HG02973 (cell line): Measurements from ENCODE around the gene TOX2.

Source experiments
- ATAC-seq: cut with Tn5 transposase; IDR thresholded peaks from one replicate; pipeline ENCODE4 v1.9.1; 2021; ENCODE audit warnings: moderate library complexity; ENCODE audit not compliant: unreplicated experiment

The TOX2 gene

DNA sequence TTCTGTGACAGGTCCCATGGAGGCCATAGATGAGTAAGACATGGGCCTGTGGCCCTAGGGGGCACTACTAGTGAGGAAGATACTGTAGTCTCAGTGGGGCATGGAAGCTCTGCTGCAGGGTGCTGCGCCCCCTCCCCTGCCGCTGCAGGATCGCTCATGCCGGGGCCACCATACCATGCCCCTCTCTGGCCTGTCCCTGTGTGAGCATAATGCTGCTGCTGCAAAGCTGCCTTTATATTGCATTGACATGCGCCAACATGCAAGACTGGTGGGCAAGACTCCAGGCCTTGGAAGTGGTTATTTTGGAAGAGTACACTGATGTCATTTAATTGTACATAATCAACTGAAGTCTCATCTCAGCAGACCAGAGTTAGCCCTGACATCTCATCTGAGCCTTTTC is 60.0 kb downstream of the TOX2 start:
- ATAC-seq: no peak

DNA sequence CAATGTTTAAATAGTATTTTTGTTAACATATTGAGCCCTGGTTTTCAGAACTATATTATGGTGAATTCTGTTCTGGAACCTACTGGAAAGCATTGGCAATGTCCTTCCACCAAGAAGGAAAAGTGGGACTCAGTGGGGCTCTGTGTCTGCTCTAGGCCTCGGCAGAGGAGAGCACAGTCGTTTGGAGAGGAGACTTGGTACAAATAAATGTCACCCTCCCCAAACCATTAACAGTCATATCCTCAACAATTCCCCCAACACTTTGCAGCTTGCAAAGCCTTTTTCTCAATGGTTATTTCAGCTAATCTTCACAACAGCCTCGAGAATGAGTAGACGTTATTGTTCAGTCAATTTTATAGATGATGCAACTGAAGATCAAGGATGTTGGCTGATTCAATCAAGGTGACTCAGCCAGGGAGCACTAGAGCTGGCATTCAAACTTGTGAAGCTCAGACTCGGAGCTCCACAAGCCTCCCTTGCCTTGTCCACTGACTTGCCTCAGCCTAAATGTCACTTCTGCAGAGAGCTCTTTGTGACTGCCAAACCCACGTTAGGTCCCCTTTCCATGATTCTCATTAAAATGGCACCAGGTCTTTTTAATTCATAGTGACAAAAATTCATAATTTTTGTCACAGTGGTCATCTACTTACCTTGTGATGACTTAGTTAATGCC is 60.6 kb downstream of the TOX2 start:
- ATAC-seq: no peak

DNA sequence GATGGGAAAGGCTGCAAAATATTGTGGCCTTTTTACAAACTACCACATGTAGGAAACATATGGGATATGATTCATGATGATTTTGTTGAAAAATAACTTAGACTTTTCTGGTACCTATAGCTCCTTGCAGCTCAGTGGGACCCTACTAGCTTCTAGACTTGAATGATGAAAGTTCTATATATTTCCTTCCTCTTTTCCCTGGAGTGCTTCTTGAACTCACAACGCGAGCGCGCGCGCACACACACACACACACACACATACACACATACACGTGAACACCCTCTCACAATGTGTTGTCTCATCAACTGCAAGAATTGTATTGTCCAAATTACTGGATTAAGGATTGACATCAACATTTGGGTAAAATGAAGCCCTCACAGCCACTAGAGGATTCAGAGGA is 61.9 kb downstream of the TOX2 start:
- no peak for ATAC-seq

DNA sequence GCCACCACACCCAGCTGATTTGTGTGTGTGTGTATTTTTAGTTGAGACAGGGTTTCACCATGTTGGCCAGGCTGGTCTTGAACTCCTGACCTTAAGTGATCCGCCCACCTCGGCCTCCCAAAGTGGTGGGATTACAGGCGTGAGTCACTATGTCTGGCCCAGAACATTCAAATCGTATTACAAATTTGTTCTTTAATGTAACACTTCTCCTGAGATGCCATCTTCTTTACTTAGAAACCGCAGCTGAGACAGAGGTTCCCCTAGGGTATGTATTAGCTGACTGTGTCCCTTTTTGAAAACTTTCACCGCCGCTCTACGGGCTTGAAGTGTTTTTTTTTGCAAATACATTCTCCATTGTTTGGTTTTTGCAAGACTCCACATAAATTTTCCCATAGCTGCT is 62.6 kb downstream of the TOX2 start:
- no peak for ATAC-seq

DNA sequence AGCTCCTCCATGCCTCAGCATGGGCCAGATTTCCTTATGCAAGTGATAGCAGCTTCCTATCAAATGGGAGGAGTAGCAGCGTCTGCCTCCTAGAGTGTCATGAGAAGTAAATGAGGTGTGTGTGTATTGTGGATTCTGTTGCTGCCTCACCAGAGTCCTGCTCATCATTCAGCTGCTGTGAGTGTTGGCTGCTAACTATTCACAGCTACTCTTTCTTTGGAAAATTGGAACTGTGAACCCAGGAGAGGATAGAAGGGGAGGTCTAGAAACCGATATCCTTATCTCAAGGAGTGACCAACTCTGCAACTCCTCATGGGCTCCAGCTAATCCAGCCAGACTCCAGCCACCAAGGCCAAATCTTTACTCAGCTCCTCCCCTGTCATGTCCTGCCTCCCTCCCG is 63.3 kb downstream of the TOX2 start:
- ATAC-seq: no peak

DNA sequence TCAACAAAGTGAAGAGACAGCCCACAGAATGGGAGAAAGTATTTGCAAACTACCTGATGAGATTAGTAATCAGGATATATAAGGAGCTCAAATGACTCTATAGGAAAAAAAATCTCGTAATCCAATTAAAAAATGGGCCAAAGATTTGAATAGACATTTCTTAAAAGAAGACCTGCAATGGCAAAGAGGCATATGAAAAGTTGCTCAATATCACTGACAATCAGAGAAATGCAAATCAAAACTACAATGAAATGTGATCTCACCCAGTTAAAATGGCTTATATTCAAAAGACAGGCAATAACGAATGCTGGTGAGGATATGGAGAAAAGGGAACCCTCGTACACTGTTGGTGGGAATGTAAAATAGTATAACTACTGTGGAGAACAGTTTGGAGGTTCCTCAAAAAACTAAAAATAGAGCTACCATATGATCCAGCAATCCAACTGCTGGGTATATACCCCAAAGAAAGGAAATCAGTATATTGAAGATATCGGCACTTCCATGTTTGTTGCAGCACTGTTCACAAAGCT is 65.0 kb downstream of the TOX2 start:
- ATAC-seq: no peak

DNA sequence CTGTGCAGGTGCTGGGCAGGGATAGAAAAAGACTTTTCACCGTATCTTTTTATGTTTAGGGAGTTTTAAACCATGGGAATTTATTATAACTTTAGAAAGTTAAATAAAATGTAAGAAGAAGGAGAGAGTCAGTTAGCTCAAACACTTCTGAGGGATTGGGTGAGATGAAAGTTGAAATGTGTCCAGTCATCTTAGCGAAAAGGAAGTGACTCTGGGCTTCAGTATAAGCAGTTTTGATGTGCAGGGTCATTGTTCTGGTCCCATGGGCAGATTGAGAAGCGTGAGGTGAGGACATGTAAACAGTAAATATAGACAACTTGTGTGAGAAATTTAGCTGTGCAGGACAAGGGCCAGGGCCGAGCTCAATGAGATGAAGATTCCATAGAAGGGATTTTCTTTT is 66.9 kb downstream of the TOX2 start:
- no peak for ATAC-seq

DNA sequence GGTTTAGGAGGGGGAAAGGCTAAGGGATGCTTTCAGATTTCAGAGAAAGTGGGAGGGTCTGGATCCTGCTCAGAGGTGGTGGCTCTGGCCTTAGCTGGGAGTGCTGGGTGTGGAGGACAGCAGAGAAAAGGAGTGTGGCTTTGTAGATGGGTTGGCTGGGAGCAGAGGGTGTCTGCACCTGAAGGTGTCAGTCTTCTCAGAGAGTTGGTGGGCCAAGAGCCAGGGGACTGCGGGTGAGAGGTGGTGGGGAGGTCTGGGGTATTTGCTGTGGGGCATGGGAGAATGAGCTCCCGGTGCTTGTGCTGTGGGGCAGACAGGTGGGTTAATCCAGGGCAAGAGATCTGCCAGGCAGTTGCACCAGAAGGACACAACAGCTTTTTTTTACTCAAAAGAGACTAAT is 67.4 kb downstream of the TOX2 start:
- ATAC-seq: no peak

DNA sequence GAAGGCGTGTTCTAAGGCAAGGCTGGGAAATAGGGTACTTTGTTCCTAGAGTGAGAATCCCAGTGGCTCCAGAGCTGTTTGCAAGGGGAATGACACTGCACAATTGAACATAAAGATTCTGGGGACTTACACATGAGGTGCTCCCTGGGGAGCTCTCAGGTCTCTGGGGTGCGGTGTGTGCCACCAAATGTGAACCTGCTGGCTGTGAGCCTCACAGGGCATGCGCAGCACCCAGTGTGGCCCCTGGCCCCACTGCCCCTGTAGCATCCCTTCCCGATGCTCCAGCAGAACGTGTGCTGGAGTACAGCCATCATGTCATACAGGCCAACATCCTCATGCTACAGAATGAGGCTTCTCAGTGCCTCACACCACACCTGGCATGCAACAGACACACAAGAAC is 68.2 kb downstream of the TOX2 start:
- ATAC-seq: no peak

DNA sequence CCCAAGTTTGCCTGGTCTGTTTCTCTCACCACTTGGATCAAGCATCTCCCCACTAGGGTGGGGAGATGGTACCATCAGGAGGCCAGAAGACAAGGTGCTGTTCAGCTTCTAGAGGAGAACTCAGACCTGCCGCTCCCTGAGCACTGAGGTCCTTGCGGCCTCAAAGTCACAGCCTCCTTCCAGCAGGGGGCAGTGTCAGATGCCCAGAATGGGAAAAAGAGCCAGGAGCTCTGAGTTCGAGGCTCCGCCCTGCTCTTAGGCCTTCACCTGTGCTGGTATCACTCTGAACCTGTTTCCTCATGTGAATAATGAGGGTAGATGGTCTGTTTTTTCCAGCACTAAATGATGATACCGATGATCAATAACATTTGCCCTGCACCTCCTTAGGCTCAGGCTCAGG is 68.7 kb downstream of the TOX2 start:
- ATAC-seq: no peak

DNA sequence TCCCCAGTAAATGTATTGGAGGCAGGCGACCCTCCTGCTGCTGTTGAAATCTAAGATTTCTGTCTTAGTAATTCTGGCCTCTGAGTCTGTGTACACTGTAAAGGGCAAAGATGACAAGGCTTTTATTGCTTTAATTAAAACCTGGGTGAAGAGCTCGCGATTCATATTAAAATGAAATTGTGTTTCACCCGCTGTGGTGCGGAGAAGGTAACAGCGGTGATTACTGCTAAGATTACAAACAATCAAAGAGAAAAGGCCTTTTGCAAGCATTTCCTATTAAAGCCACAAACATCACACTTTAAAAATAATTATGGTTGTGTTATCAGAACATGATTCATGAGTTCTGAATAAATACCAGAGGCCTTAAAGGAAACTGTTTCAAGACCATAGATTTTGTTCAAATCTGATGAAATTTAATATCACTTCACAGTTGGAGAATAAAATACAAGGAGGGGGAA is 69.3 kb downstream of the TOX2 start:
- no peak for ATAC-seq

DNA sequence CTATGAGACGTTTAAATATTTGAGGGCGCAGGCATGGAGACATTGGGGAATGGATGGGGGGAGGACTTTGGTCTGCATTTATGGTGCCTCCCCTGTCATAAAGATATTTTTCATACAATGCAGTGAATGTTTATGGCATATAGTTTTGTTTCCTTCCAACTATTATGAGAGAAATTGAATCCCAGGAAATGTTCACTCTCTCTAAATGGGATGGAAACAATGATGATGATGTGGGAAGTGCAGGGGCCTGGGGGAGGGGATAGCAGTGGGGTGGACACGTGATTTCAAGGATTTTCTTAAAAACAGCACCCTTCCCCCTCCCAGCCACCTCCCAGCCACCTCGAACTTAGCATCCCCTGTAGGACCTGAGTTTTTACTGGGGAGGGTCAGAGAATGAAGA is 69.9 kb downstream of the TOX2 start:
- no peak for ATAC-seq

DNA sequence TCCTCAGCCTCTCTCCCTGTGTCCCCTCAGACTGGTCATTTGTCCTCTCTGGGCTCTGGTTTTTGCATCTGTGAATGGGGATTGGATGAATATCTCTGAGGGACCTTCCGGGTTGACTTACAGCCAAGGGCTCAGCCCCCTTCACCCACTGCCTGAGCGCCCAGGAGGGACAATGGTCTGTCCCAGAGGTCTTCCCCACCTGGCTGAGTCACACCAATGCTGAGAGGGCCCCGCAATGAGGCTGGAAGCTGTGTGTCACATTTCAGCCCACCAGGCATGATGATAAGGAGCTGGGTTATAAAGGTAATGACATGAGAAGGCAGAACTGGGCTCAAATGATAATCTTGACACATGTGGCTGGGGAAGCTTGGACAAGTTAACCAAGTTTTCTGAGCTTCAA is 70.5 kb downstream of the TOX2 start:
- no peak for ATAC-seq

DNA sequence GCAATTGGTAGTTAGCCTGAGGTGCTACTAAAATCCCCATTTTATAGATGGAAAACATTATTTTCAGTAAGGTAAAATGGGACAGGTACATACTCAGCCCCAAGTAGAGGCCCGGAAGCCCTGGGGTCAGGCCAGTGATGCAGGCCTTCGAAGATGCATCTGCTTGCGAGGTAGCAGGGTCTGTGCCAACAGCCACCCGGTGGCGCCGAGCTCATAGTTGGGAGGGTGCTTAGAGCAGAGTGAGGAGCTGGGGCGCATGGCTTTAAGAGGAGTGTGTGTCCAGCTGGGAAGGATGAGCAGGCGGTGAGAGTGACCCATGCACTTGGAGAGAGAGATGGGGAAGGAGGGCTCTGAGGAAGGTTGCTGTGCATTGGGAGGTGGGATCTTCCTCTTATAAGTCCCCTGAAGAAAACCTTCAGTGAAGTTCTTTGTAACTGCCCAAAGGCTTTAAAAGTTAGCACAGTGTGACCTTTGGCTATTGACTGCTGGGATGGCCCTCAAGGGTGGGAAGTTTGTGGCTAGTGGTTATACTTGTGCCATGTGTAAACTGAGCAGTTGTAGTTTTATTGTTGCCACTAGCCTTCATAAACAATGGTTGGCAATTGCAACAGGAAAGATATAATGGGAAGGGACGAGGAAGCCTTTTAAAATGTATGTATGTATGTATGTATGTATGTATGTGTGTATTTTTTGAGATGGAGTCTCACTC is 71.1 kb downstream of the TOX2 start:
- no peak for ATAC-seq

DNA sequence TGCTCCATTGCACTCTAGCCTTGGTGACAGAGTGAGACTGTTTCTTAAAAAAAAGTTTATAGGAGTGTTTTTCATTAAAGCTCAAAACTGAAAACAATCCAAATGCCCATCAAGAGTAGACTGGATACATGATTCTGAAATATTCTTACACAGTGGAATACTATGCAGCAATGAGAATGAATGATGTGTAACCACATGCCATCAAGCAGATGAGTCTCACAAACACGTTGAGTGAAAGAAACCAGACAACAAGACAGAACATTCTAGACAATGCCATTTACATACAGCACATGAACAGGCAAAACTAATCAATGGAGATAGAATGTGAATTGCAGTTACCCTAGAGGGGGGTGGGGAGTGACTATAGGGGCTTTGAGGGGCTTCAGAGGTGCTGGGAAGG is 72.4 kb downstream of the TOX2 start:
- ATAC-seq: no peak

DNA sequence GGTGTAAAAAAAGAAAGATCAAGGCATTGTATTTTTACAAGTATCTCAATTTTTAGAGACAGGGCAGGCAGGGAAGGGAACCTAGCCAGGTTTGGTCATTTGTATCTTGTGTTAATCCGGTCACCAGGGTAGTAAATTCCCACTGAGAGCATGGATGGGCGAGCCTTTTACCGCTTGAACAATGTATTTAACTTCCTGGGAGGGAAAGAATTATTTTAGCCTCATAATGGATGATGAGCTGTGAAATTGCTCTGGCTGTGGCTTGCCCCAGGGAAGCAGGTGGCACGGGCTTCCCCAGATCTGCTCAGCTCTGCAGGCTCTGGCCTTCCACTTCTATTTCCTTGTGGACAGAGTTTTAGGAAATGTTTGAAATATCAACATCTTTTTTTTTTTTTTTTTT is 72.9 kb downstream of the TOX2 start:
- no peak for ATAC-seq

DNA sequence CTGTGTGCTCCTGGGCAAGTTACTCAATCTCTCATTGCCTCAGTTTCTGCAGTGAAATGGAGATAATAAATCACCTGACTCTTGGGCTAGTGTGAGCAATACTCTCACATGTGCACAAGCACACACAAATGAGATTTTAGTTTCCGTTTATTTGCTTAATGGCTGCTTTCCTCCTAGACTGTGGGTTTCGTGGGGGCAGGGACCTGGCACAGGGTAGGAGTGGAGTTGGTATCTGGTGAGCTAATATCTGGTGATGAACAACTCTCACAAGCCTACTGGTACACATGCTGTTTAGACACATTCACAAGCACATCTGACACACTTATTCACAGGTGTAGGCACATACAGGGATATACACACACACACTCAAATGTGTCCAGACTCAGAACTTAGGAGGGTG is 73.8 kb downstream of the TOX2 start:
- no peak for ATAC-seq

DNA sequence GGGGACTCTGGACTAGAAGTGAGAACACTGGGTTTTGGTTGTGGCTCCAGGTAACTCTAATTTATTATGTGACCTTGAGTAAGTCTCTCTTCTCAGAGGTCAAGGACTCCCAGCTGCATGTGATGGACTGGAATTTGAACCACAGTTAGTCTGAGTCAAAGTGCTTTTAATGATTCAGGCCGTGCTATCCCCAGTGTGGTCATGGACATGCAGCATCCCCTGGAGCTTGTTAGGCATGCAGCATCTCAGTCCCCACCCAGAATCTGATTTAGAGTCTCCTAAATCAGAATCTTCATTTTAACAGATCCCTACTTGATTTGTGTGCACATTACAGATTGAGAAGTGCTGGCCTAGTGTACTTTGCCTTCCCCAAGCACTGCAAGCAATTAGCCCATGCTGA is 74.2 kb downstream of the TOX2 start:
- ATAC-seq: no peak

DNA sequence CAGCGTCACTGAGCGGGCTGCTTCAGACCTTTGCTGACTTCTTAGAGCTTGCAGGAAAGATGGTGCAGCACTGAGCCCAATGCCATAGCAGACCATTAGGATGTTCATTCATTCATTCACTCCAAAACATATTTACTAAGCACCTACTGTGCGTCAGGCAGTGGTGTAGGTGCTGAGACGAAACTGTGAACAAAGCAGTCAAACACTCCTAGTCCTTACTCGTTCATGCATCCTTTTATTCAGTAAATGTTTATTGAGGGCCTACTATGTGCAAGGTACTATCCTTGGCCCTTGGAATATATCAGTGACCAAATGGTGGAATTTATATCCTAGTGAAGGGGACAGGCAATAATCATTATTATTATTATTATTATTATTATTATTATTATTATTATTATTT is 76.6 kb downstream of the TOX2 start:
- no peak for ATAC-seq

DNA sequence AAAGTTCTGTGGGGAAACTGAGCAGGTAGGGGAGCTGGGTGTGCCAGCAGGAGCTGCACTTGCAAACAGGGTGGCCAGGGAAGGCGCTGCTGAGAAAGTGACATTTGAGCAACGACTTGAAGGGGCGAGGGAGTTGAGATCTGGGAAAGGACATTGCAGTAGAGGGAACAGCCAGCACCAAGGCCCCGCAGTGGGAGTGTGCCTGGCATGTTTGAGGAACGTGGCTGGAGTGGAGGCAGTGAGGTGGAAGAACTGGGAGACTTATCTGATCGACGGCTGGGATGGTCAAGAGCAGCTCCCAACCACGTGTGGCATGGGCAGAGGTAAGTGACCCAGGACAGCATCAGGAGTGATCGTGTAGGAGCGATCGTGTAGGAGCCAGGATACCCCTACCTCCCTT is 77.3 kb downstream of the TOX2 start:
- no peak for ATAC-seq

DNA sequence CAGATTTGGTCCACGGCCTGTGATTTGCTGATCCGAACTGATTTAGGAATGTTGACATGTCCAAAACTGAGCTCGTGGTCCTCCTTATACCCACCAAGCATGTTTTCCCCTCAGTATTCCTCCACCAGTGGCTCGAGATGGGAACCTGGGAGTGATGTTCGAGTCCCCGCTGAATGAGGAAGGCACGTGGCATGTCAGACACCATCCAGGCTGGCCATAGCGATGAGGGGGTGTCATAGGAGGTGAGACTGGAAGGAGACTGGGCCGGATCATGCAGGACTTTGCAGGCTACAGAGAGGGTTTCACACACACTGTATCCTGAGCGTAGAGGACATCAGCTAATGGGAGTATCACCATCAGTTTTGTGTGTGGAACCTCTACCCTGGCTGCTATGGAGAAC is 78.2 kb downstream of the TOX2 start:
- ATAC-seq: no peak

DNA sequence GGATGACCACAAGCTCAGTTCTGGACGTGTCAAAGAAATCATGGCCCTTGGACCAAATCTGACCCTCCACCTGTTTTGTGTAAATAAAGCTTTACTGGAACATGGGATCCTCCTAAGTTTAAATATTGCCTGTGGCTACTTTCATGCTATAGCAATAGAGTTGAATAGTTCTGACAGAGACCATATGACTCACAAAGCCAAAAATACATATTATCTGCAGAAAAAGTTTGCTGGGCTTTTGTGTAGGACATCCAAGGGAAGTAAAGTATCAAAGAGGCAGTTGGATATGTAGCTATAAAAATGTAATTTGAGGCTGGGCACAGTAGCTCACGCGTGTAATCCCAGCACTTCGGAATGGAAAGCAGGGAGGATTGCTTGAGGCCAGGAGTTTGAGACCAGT is 78.9 kb downstream of the TOX2 start:
- no peak for ATAC-seq
